Occipital lobe (tissue), 2 donors: ENCODE data around the gene NAT14. TPM values are rescaled to one million over a fixed set of nuclear protein-coding genes. Genes with fewer than 3 reads are reported as not detected.
"Not testable (repeated sequence)": the region's sequence is repeated elsewhere in the genome, so short reads cannot be mapped to it uniquely, and the experiment has no call there.

Experiments used
- DNase-seq: peaks from one replicate; lab custom pipeline; 2025; lab: John Stamatoyannopoulos, UW
- total RNA-seq: library from RNA; depleted of rRNA; stranded (reverse); fragments of >200 nt; gene quantifications from one replicate; pipeline ENCODE4 v1.2.3, GENCODE V29; 2014

Gene NAT14
- total RNA-seq: 15.0 TPM

- DNase-seq: peak; percentile 55
Observed at GRCh38 chr19:55484593-55485438, at the start of gene NAT14. Gene NAT14, plus strand, starts transcription at chr19:55485188. Its CDS starts 521 bp downstream, at chr19:55485709.

- DNase-seq: no peak
Observed at GRCh38 chr19:55436847-55437246, 48.1 kb upstream of the NAT14 start.

DNA sequence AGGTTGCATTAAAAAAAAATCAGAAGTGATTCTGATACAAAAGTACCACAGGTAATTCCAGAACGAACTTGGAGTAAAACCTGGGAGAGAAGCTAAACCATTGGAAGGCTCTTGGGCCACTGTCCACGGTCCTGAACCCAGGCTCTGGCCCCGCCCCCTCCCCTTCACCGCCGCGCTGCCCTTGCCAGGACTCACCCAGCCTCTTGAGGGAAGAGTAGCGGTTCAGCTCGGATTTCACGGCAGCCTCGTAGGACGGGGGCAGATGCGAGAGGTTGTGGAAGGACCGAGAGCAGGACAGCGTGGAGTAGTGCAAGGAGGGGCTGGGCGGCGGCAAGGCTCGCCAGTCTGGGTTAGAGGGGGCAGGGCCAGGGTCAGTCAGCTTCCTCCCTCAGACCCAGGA lies 47.6 kb upstream of the NAT14 start:
- no peak for DNase-seq

DNA sequence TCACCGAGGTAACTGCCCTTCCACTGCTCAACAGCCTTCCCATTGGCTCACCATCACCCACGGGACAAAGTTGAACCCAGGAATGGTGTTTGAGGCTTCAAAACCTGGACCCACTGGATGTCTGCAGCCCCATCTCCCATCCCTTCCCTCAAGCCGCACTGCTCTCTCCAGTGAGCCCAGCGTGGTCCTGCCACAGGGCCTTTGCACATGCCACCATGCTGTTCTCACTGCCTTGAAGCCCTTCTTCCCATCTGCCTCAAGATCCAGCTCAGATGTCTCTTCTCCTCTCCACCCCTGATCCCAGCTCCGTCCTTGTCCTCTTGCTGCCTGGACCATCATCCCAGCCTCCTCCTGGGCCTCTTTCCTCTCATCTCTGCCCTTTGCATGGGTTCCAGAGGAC lies 45.9 kb upstream of the NAT14 start:
- no peak for DNase-seq

DNA sequence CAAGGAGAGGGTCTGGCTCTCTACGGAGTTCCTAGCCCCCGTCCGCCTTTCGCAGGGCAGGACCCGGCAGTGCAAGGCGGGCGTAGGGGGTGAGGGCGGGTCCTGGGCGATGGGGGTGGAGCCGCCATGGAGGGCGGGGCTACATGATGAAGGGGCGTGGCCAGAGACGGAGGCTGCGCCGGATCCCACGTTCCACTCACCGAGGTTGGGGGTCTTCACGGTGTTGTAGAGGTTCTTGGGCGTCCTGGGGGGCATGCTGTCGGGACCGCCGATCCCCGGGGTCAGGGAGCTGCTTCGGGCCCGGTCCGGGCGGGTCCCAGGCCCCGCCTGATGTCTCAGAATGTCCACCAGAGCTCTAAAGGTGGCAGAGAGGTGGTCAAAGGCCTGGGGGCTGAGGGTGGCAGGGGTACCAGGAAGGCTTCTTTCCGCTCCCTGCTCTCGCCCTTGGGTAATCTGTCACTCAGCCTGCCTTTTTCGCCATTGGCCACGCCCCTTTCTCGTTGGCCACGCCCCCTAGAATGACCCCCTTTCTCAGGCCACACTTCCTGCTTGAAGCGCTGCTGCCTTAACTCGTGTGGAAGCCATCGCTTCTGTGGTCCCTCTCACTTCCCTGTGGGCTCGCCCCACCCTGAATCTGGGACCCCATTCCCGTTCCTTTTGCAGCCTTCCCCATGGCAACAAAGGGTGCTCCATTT lies 44.4 kb upstream of the NAT14 start:
- no peak for DNase-seq

- no peak for DNase-seq
Observed at GRCh38 chr19:55441319-55441691, 43.7 kb upstream of the NAT14 start.

- DNase-seq: no peak
Observed at GRCh38 chr19:55441692-55442321, 43.2 kb upstream of the NAT14 start.

- no peak for DNase-seq
Observed at GRCh38 chr19:55442372-55442961, 42.5 kb upstream of the NAT14 start.

GRCh38 chr19:55443045-55443823 lies 41.8 kb upstream of the NAT14 start, which contains the start of gene SHISA7:
Gene SHISA7, minus strand, starts transcription at chr19:55443300. Its CDS starts 437 bp downstream, at chr19:55442863.
- DNase-seq: peak; percentile 54

GRCh38 chr19:55443824-55444480 lies 41.0 kb upstream of the NAT14 start:
- no peak for DNase-seq

DNA sequence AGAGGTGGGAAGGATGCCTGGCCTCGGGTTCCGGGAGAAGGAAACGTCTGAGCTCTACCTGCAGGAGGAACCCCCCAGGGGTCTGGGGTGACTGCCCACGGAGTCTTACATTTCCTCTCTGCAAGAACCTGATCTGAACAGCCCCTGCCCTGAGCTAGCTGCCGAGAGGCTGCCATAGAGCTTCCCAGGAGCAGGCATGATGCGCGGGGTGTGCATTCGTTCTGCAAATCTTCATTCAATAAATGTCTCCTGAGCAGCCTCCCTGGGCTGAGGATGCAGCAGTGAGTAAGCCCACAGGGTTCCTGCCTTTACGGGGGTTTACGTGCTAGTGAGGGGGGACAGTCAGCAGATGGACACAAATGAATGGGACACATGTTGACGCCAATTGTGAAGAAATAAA lies 40.3 kb upstream of the NAT14 start:
- DNase-seq: no peak

- no peak for DNase-seq
Observed at GRCh38 chr19:55446060-55446459, 38.9 kb upstream of the NAT14 start.

DNA sequence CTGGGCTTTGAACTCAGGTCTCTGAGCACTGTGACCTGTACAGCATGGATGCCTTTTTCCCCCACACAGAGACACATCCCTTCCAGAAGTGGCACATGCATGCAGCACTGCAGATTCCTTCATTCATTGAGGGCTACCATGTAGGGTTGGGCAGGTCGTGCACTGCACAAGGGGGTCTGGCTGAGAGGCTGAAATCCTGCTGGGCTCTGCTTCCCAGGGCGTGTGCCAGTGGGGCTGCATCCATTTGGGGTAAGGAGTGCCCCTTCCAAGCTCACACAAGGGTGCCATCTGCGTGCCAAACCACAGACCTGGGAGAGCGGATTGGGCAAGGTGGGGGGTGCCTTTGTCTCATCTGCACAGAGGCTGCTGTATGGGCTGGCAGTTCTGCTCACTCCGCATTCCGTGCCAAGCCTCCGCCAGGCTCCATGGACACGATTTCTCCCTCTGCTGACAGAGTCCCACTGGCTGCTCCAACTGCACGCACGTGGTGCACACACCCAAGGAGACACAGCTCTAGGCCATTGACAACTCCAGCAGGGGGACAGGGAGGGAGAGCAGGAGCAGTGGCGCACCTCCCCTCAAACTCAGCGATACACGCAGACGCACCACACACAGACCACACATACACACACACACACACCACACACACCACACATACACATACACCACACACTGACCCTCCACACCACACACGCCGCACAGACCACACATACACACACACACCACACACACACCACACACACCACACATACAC lies 37.4 kb upstream of the NAT14 start:
- peak; percentile 88 for DNase-seq

- DNase-seq: not testable (repeated sequence)
Observed at GRCh38 chr19:55448175-55448490, 36.9 kb upstream of the NAT14 start.

GRCh38 chr19:55449469-55449868 lies 35.5 kb upstream of the NAT14 start:
- DNase-seq: no peak

DNA sequence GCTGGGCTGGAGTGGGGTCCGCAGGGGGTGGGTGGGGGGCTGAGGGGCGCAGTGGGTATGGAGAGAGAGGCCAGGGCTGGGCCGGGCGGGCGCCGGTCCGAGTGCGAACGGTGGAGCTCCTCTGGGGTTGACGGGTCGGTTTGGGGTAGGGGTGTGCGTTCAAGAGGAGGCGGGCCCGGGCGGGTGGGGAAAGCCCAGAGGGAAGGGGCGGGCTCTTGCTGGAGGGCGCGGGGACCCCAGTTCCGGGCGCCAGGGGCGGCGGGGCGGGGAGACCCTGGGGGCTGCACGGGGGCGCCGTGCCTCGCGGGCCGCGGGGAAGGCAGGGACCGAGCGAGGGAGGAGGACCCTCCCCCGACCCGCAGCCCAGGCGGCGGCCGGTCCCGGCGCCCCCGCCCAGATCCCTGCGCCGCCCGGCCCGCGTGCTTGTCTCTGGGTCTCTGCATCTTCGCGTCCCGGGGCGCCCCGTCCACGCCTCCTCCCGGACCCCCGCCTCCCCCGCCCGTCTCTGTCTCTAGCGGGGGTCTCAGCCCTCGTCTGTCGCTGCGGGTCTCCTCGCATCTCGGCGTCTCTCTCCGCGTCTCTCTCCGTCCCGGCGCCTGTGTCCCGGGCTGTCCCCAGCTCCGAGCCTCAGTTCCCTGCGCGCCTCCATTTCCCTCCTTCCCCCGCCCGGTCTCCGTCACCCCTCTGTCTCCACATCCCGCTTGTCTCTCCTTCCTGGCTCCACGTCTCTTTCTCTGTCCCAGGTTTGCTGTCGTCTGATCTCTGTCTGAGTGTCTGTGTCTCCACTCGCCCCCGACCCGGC lies 33.6 kb upstream of the NAT14 start:
- no peak for DNase-seq

DNA sequence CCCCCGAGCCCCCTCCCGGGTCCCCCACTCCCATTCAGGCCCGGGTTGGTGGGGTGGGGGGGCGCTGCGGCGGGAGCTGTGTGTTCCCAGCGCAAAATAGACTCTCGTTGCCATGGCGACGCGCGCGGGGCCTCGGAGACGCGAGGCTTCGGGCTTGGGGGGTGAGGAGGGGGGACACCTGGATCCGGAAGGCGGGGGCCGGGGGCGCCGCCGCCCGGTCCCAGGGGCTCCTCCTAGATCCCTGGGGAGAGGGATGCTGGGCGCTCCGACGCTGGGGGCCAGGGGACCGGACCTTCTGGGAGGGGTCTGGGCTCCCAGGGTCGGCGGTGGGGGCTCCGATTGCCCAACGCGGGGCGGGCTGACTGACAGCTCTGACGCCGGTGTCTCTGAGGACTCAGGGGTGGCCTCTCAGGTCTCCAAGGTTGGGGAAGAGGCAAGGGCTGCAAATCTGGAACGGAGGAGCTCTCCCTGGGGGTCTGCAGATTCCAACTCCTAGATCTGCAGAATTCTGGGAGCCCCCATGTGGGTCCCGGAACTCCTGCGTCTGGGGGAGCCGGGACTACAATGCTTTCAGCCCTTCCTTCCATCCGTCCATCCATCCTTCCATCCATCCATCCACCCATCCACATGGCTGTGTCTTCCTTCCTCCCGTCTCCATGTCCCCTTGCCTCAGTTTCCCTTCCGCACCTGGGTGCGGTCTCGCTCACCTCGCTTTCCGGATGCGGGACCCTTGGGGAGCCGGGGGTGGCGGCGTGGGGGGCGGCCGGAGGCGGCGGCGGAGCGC lies 32.8 kb upstream of the NAT14 start:
- peak; percentile 27 for DNase-seq

- DNase-seq: peak; percentile 97
Observed at GRCh38 chr19:55452749-55453346, 32.1 kb upstream of the NAT14 start.
